GM19351 (cell line): ENCODE data around the gene CDS2.
"Not testable (repeated sequence)": the region's sequence is repeated elsewhere in the genome, so short reads cannot be mapped to it uniquely, and the experiment has no call there.

Experiments used
- ATAC-seq: cut with Tn5 transposase; IDR thresholded peaks from one replicate; pipeline ENCODE4 v1.9.1; 2021; ENCODE audit warnings: mild to moderate bottlenecking, moderate library complexity; ENCODE audit not compliant: unreplicated experiment

CDS2 gene

DNA sequence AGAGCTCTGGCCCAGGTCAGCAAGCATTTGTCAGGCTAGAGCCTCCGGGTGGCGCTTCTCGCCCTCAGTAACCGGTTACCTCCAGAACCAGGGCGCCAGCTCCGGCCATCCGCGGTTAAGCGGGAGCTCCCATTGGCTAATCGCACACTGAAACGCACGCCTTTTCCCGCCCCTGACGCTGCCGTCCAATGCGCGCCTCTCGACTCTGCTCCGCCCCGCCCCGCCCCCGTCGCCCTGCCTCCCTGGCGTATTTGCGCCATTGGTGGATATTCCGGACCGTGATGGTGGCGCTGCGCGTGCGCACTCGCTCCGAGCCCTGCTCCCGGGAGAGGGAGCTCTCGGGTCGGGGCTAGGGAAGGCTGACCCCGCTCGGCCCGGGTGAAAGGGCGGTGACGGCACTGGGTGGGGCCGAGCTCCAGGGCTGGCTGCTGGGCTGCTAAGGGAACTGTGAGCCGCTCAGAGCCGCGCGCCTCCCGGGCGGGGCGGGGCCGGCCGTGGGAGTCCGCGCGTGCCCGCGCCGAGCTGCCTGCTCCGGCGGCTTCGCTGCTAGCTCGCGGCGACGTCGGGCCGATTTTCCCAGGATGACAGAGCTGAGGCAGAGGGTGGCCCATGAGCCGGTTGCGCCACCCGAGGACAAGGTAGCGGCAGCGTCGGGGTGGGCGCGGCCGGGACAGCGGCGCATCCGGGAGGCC is at the start of gene CDS2:
Gene CDS2 (plus strand): TSS at position 497 of the 692 bp plus-strand sequence. CDS start 85 bp downstream, at position 582.
- peak; percentile 89 for ATAC-seq

DNA sequence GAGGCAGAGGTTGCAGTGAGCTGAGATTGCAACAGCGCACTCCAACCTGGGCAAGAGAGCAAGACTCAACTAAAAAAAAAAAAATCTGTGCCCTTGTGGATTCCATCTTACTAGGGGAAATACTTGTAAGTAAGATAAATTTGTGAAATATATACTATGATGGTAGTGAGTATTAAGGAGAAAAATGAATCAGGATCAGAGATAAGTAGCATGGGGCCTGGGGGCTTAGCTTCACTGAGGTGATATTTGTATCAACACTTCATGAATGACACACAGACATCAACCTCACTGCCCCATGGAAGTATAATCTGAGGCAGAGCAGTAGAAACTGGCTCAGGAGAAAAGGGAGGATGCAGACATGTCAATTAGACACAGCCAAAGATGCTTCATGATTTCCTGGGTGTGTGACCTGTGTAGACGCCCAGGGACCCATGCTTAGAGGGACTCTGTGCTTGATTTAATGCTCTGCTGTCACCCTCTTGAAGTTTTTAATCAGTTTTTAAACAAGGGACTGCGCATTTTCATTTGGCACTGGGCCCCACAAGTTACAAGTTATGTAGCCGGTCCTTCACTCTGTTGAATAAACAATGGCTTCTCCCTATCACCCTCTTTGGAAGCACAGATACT is 48.9 kb upstream of the CDS2 start:
- ATAC-seq = peak; percentile 4

DNA sequence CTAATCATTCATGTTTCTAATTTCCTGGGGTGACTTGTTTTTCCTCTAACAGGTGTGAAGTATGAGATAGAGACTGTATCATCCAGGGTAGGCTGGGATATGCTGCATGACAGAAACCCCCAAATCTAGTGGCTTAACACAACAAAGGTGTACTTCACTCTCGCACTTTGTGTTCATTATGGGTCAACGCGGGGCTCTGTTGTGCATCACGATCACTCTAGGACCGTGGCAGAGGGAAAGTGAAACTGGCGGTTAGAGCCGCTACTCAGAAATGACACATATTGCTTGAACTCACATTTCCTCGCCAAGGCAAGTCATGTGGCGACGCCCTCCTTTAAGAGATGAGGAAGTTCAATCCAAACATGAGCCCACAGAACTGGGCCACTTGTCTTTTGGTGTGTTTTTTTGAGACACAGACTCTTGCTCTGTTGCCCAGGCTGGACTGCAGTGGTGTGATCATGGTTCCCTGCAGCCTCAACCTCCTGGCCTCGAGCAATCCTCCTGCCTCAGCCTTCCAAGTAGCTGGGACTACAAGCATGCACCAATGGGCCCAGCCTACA is 48.3 kb upstream of the CDS2 start:
- ATAC-seq = peak; percentile 95

DNA sequence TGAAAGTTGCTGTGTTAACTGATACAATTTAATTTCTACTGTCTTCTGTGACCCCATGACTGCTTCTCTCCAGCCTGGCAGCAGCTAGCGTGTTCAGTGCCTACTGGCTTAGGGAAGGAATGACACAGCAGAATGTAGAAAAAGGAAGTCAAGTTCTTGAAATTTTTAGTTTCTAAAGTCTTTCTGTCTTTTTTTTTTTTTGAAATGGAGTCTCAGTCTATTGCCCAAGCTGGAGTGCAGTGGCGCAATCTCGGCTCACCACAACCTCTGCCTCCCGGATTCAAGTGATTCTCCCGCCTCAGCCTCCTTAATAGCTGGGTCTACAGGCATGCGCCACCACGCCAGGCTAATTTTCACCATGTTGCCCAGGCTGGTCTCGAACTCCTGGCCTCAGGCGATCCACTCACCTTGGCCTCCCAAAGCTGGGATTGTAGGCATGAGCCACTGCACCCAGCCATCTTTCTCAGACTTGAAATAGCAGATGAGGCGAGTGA is 46.4 kb upstream of the CDS2 start:
- ATAC-seq = no peak

DNA sequence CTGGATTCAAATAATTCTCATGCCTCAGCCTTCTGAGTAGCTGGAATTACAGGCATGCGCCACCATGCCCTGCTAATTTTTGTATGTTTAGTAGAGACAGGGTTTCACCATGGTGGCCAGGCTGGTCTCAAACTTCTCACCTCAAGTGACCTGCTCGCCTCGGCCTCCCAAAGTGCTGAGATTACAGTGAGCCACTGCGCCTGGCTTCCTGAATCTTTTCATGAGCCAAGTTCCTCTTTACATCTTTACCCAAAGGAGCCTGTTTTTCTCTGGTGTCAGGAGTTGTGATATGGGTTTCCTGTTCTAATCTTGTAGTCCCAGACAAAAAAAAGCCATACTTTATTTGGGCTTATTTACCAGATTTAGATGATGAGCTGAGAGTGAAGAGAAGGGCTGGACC is 41.4 kb upstream of the CDS2 start:
- ATAC-seq = no peak

DNA sequence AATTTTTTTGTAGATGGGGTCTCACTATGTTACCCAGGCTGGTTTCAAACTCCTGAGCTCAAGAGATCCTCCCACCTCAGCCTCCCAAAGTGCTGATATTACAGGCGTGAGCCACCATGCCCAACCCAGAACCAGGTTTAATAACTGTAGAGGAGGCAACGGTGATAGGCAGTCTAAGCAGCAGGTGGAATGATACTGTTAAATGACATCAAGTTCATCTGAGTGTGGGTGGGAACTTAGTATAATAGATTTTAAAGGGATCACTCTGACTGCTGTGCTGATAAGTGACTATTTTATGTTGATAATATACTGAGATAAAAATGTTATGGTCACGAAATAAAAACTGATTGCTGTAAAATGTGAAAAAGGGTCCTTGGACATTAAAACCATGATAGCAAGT is 38.1 kb upstream of the CDS2 start:
- no peak for ATAC-seq

DNA sequence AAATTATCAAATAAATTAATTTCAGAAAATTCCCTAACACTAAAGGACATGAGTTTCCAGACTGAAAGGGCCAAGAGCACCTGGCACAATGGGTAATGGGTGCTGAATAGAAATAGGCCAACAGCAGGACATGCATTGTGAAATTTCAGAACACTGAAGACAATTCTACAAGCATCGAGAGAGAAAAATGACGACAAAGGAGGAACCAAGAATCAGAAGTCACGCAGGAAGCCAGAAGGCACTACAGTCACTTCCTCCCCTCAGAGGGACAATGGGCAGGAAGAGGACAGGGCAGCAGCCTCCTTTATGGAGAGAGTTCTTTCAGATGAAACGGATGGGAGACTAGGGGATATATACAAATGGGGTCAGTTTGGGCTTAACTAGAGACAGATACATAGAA is 36.6 kb upstream of the CDS2 start:
- peak; percentile 81 for ATAC-seq

DNA sequence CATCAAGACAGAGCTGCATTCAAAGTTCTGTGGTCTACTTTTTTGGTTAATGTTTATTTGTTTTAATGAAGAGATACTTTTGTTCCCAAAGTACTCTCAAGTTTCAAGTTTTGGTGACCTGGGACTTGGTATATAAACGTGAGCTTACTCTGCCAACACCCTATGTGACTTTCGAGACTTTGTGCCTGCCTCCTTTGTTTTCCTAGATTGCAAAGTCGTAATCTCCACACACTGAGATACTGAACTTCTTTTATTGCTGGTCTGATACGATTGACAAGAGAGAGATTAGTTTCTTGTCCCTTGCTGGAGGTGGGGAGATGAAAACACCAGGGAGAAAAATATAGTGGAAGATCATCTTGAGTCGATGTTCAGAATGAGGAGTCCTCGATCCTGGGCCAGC is 34.9 kb upstream of the CDS2 start:
- no peak for ATAC-seq

DNA sequence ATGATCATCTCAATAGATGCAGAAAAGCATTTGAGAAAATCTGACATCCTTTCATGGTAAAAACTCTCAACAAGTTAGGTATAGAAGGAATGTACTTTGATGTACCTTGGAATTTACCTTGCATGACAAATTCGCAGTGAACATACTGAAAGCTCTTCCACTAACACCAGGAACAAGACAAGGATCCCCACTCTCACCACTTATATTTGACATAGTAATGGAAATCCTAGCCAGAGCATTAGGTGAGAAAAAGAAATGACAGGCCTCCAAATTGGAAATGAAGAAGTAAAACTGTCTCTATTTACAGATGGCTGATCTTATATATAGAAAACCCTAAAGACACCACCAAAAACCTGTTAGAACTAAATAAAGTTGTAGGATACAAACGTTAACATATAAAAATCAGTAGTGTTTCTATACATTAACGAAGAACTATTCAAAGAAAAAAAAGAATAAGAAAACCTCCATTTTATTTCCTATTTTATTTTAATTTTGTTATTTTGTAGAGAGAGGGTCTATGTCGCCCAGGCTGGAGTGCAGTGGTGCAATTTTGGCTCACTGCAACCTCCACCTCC is 34.0 kb upstream of the CDS2 start:
- ATAC-seq = no peak

DNA sequence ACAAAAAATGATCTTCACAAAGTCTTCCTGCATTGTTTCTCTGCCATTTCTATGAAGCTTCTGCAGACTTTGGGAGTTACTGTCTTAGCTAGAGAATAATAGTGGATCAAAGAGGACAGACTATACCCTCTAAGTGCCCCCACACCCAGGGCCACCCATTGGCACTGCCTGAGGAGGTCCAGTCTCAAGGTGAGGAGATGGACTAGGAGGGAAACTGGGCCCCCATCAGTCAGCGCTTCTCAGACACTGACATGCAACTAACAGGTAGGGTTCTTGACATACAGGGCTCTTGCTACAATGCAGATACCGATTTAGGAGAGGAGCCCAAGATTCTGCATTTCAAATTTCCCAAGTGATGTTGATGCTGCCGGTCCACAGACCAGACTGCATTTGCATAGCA is 31.4 kb upstream of the CDS2 start:
- ATAC-seq = no peak

DNA sequence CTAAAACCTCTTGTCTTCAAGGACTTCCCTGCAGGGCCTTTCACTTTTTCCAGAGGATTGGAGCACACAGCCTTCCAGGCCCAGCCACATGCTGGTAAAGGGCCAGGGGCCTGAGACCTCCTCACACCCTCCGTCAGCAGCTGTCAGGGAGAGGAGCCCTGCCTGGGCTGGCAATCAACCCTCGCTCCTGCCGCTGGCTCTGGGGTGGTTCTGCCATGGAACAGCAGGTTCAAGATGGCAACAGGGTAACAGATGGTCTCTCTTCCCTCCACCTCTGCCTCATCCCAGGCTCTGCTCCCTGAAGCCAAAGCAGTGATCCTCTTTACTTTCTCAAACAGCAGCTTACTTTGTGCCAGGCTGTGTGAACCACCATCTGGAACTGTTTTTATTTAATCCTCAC is 30.9 kb upstream of the CDS2 start:
- ATAC-seq = no peak

DNA sequence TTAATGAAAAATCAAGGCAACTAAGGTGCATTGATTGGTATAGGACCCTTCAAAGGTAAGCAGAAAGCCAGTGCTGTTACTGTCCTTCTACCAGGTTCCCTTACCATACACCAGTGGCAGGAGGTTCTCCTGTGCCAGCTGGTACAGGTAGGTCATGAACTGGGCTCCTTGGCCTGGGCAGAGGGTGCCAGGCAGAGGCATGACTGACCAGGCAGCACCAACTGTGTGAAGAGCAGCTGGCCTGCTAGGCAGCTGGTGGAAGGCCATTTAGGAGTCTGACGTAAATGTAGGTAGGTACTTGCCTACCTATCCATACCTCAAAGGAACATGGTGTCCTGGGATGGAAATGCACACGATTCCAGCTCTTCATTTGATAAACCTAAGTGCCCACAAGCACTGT is 30.3 kb upstream of the CDS2 start:
- no peak for ATAC-seq

DNA sequence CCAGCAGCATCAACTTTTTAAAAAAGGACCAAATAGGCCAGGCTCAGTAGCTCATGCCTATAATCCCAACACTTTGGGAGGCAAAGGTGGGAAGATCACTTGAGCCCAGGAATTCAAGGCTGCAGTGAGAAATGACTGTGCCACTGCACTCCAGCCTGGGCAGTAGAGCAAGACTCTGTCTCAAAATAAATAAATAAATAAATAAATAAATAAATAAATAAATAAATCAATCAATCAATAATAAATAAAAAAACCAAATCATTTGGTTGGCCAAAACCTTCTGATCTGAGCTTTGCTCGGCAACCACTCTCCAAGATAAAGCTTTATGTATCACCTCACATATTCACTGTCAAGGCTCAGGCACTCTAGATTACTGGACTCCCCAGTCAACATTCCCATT is 27.8 kb upstream of the CDS2 start:
- ATAC-seq = not testable (repeated sequence)

DNA sequence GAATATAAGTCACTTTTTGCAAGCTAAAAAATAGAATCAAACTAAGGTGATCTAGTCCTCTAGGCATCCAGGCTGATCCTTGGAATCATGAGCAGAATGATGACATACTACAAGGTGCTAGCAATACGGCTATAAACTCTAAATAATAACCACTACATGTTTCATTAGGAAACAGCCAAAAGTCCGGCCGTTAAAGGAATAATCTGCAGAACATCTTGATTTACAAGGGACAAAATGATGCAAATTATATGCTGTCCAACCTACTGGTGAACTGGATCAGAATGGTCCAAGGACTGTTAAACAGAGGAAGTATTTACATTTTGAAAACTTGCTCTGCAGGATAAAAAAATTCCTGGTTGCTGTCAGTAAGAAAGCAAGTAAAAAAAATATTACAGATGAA is 26.9 kb upstream of the CDS2 start:
- ATAC-seq = not testable (repeated sequence)

DNA sequence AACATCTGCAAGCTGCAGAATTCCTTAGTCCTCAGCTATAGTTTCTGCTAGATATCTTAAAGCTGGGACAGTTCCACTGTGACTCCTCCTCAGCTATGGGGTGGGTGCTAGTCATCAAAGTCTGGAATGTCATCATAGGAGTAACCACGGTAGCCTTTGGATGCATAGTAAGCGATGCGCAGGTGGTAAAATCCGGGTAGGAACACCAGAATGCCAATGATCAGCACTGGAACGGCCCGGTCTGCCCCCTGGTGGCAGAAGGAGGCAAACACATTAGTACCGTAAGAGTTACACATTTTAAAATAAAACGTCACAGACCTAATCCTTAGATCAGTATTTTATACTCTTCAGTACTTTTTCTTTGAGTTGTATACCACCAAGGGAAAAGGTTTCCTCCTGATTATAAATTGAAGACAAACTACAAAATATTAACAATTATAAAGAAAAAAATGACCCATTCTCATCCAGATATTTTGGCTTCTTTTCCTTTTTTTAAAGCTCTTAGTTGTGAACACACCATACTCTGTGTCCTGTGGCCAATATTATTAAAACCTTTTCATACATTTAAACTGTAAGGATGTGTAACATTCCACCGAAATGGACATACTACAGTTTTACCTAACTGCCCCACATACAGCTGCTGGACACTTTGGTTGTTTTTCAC is 26.0 kb upstream of the CDS2 start:
- ATAC-seq = no peak

DNA sequence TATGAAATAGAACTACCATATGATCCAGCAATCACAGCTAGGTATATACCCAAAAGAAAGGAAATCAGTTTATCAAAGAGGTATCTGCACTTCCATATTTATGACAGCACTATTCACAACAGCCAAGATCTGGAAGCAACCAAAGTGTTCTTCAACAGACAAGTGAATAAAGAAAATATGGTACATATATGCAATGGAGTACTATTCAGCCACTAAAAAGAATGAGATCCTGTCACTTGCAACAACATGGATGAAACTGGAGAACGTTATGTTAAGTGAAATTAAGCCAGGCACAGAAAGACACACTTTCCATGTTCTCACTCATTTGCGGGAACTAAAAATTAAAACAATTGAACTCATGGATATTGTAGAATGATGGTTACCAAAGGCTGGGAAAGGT is 22.3 kb upstream of the CDS2 start:
- ATAC-seq = no peak

DNA sequence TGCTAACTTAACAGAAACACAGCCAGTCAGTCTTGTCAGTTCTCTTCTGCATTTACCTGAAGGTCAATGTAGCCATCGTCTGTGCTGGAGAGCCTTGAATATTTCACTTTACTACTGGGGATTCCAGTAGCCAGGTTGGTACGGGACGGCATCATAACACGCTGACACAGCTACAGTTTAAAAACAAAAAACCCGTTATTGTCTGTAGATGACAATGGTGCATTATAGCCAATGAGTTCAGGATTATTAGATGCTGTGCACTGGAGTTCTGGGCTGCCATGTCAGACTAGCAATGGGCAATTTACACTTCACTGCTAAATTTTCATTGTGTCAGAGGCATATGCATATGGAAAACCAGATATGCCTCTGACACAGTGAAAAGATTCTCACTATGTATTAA is 17.5 kb upstream of the CDS2 start:
- no peak for ATAC-seq

DNA sequence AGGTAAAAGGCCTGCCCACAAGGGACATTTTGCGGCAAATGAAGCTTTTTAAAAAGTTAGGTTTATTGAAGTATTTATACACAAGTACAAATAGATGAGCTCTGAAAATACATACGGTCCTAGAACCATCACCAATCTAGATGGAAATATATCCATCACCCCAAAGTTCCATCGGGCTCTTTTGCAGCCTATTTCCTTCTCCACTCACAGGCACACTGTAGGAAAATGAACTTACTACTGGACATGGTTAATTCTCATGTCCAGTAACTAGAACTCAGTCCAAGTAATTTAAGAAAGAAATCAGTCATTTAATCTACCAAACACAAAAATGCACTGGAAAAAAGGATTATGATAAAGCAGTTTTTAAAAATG is 13.2 kb upstream of the CDS2 start:
- no peak for ATAC-seq

DNA sequence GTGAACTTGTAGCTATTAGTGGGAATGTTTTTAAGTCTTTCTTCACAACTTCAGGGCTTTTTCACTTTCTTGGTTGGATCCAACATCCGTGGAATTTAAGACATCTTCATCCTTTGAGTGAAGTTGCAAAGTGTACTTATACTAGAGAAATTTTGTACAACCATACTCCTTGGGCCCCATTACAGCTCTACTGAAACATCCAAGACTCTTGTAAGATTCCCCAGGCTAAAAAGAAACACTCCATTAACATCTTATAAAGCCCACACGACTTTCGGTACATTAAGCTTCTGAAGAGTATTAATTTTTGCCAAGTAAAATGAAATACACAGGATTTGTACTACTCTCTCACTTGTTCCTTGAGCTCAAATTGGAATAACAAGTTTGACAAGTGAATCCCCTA is 12.4 kb upstream of the CDS2 start:
- no peak for ATAC-seq

DNA sequence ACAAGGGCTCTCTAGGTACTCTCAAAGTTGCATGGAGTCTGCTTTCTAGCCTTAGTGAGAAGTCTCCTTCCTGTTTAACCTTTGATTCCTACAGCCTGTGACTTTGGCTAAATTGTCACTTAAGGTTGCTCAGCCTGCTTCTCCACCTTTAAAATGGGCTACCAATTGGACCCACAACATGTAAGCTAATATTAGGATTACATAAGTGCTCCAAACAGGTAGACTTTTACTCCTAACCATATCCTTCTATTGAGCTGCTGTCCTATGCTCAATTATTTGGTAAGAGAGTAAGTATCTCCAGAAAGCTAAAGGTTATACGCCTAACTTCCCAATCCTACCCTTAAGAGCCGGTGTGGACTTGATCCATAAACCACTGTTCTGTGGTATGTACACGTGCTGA is 9.9 kb upstream of the CDS2 start:
- ATAC-seq = no peak
